Putamen (tissue), 1 donor: ENCODE data around the gene TXK.

Source experiments
- DNase-seq: peaks from one replicate; pipeline ENCODE4 v3.0.0-alpha.2; 2016; ENCODE audit warnings: low spot score

The TXK gene

GRCh38 chr4:48049483-48049882 lies 84.6 kb downstream of the TXK start:
- no peak for DNase-seq

- no peak for DNase-seq
Observed at GRCh38 chr4:48047896-48048295, 86.2 kb downstream of the TXK start.

- DNase-seq, result no peak
Observed at GRCh38 chr4:48047421-48047844, 86.6 kb downstream of the TXK start.

GRCh38 chr4:48046059-48046458 lies 88.0 kb downstream of the TXK start:
- DNase-seq, result no peak

- DNase-seq, result no peak
Observed at GRCh38 chr4:48044298-48044697, 89.8 kb downstream of the TXK start.

- no peak for DNase-seq
Observed at GRCh38 chr4:48043504-48043903, 90.5 kb downstream of the TXK start.

GRCh38 chr4:48042979-48043461 lies 91.0 kb downstream of the TXK start:
- no peak for DNase-seq

- DNase-seq, result no peak
Observed at GRCh38 chr4:48041535-48042137, 92.4 kb downstream of the TXK start.

GRCh38 chr4:48039561-48039960 lies 94.5 kb downstream of the TXK start:
- DNase-seq, result no peak

GRCh38 chr4:48038666-48039065 lies 95.4 kb downstream of the TXK start:
- no peak for DNase-seq

- DNase-seq, result no peak
Observed at GRCh38 chr4:48037117-48037462, 97.0 kb downstream of the TXK start.

- no peak for DNase-seq
Observed at GRCh38 chr4:48035952-48036351, 98.1 kb downstream of the TXK start.

- DNase-seq, result no peak
Observed at GRCh38 chr4:48033825-48034413, 100.1 kb downstream of the TXK start.

- no peak for DNase-seq
Observed at GRCh38 chr4:48033412-48033811, 100.6 kb downstream of the TXK start.

- no peak for DNase-seq
Observed at GRCh38 chr4:48032721-48033120, 101.3 kb downstream of the TXK start.

GRCh38 chr4:48031802-48032525 lies 102.1 kb downstream of the TXK start:
- no peak for DNase-seq

- no peak for DNase-seq
Observed at GRCh38 chr4:48030470-48030869, 103.6 kb downstream of the TXK start.

GRCh38 chr4:48028696-48029095 lies 105.4 kb downstream of the TXK start:
- DNase-seq, result no peak

GRCh38 chr4:48027653-48028052 lies 106.4 kb downstream of the TXK start:
- DNase-seq, result no peak

- DNase-seq, result no peak
Observed at GRCh38 chr4:48025005-48025404, 109.0 kb downstream of the TXK start.

- DNase-seq, result no peak
Observed at GRCh38 chr4:48024522-48024921, 109.5 kb downstream of the TXK start.

- no peak for DNase-seq
Observed at GRCh38 chr4:48022192-48022799, 111.8 kb downstream of the TXK start.

GRCh38 chr4:48021100-48021499 lies 113.0 kb downstream of the TXK start:
- DNase-seq, result no peak
